H1 (cell line): ENCODE data around the gene TNP2. TPM values are rescaled to one million over a fixed set of nuclear protein-coding genes. Genes with fewer than 3 reads are reported as not detected.
A peak's percentile ranks its signal among the peaks of the same experiment; 100 is the strongest.

Experiments used
- ASH2L ChIP-seq: fragments of 200-600, 300-600 bp; sonication (generic); IDR thresholded peaks from one replicate; pipeline ENCODE4 v1.7.1; 2017; ENCODE audit warnings: low read length
- CTBP2 ChIP-seq: IDR thresholded peaks from 2 replicates; pipeline ENCODE4 v1.7.0; 2011; ENCODE audit warnings: borderline replicate concordance, mild to moderate bottlenecking, moderate library complexity, mixed read lengths, low read length; ENCODE audit not compliant: insufficient read depth, insufficient read length
- NRF1 ChIP-seq: IDR thresholded peaks from 2 replicates; pipeline ENCODE4 v1.6.1; 2011; ENCODE audit warnings: mild to moderate bottlenecking, low read depth, low read length, improper control_type of control experiment
- RAD21 ChIP-seq, 2 experiments: IDR thresholded peaks in 1 of 2; conservative IDR thresholded peaks in 1 of 2; 2 replicates each; pipeline ENCODE4 v1.6.1; 2011; ENCODE audit warnings: low read depth in 2 of 2, low read length in 2 of 2, improper control_type of control experiment in 1 of 2, inconsistent platforms in 1 of 2, mild to moderate bottlenecking in 1 of 2, moderate library complexity in 1 of 2
- SIN3A ChIP-seq, 2 experiments: IDR thresholded peaks in 1 of 2; conservative IDR thresholded peaks in 1 of 2; 2 replicates each; pipeline ENCODE4 v1.6.1; 2011 to 2012; ENCODE audit warnings: low read length in 2 of 2, improper control_type of control experiment in 1 of 2, low read depth in 1 of 2, mild to moderate bottlenecking in 1 of 2
- TAF7 ChIP-seq: optimal IDR thresholded peaks from 2 replicates; pipeline ENCODE3; 2011; ENCODE audit warnings: low read depth, mild to moderate bottlenecking, inconsistent platforms, low read length, moderate library complexity, borderline replicate concordance
- TCF12 ChIP-seq: IDR thresholded peaks from 2 replicates; pipeline ENCODE4 v1.6.1; 2011; ENCODE audit warnings: low read depth, mild to moderate bottlenecking, low read length
- TEAD4 ChIP-seq: IDR thresholded peaks from 2 replicates; pipeline ENCODE4 v1.6.1; 2012; ENCODE audit warnings: low read depth, low read length, inconsistent platforms, mixed read lengths
- polyA plus RNA-seq, 7 experiments: library from polyadenylated mRNA; depleted of rRNA in 3 of 7; stranded (reverse) in 5 of 7; unstranded in 2 of 7; fragments of >200 nt in 5 of 7; fragments of 200-250 nt in 2 of 7; gene quantifications; 1 replicate in 5 of 7; 2 replicates in 1 of 7; 4 replicates in 1 of 7; pipeline versions ENCODE4 v1.2.1 to v1.2.3, GENCODE V29; 2011 to 2013; ENCODE audit warnings: missing spikeins in 2 of 7, mixed read lengths in 2 of 7
- total RNA-seq: library from RNA; stranded (reverse); fragmentation: NEBNext Ultra II Directional; extraction: Animal tissue kit (Norgen Biotek cat#: 25700); gene quantifications from 2 replicates; pipeline ENCODE4 v1.2.1, GENCODE V29; 2021
- TF ChIP-seq, protein P1 (sequence below): fragments of 300-600 bp; sonication (generic); IDR thresholded peaks from 2 replicates; pipeline ENCODE4 v1.7.1; 2012; ENCODE audit warnings: low read length, moderate library complexity, mild to moderate bottlenecking, inconsistent platforms; ENCODE audit not compliant: insufficient replicate concordance
- TF ChIP-seq, protein P2 (sequence below): IDR thresholded peaks from 2 replicates; pipeline ENCODE4 v1.6.1; 2012; ENCODE audit warnings: inconsistent platforms

TNP2 gene
- total and polyA plus RNA-seq, 2 of the 8 experiments (the other 6 are each of a cell fraction or from before 2014, with no cell fraction given): not detected

DNA sequence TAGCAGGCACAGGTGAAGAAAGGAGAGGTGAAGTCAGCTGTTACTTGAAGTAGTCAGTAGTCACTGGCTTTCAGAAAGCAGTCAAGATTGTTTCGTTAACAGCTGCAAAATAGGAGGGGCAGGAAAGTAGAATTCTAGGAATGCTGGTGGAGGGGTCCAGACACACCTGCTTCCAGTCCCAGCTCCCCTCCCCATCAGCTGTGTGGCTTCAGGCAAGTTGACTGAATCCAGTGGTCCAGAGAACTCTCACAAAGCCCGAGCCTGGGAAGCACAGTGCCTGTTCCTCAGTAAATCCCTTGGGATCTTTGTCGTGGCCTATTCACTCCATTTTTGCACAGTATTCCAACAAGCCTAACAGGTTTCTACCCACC lies 8.5 kb downstream of the TNP2 start (continued):
- TF ChIP-seq, protein P1, sequence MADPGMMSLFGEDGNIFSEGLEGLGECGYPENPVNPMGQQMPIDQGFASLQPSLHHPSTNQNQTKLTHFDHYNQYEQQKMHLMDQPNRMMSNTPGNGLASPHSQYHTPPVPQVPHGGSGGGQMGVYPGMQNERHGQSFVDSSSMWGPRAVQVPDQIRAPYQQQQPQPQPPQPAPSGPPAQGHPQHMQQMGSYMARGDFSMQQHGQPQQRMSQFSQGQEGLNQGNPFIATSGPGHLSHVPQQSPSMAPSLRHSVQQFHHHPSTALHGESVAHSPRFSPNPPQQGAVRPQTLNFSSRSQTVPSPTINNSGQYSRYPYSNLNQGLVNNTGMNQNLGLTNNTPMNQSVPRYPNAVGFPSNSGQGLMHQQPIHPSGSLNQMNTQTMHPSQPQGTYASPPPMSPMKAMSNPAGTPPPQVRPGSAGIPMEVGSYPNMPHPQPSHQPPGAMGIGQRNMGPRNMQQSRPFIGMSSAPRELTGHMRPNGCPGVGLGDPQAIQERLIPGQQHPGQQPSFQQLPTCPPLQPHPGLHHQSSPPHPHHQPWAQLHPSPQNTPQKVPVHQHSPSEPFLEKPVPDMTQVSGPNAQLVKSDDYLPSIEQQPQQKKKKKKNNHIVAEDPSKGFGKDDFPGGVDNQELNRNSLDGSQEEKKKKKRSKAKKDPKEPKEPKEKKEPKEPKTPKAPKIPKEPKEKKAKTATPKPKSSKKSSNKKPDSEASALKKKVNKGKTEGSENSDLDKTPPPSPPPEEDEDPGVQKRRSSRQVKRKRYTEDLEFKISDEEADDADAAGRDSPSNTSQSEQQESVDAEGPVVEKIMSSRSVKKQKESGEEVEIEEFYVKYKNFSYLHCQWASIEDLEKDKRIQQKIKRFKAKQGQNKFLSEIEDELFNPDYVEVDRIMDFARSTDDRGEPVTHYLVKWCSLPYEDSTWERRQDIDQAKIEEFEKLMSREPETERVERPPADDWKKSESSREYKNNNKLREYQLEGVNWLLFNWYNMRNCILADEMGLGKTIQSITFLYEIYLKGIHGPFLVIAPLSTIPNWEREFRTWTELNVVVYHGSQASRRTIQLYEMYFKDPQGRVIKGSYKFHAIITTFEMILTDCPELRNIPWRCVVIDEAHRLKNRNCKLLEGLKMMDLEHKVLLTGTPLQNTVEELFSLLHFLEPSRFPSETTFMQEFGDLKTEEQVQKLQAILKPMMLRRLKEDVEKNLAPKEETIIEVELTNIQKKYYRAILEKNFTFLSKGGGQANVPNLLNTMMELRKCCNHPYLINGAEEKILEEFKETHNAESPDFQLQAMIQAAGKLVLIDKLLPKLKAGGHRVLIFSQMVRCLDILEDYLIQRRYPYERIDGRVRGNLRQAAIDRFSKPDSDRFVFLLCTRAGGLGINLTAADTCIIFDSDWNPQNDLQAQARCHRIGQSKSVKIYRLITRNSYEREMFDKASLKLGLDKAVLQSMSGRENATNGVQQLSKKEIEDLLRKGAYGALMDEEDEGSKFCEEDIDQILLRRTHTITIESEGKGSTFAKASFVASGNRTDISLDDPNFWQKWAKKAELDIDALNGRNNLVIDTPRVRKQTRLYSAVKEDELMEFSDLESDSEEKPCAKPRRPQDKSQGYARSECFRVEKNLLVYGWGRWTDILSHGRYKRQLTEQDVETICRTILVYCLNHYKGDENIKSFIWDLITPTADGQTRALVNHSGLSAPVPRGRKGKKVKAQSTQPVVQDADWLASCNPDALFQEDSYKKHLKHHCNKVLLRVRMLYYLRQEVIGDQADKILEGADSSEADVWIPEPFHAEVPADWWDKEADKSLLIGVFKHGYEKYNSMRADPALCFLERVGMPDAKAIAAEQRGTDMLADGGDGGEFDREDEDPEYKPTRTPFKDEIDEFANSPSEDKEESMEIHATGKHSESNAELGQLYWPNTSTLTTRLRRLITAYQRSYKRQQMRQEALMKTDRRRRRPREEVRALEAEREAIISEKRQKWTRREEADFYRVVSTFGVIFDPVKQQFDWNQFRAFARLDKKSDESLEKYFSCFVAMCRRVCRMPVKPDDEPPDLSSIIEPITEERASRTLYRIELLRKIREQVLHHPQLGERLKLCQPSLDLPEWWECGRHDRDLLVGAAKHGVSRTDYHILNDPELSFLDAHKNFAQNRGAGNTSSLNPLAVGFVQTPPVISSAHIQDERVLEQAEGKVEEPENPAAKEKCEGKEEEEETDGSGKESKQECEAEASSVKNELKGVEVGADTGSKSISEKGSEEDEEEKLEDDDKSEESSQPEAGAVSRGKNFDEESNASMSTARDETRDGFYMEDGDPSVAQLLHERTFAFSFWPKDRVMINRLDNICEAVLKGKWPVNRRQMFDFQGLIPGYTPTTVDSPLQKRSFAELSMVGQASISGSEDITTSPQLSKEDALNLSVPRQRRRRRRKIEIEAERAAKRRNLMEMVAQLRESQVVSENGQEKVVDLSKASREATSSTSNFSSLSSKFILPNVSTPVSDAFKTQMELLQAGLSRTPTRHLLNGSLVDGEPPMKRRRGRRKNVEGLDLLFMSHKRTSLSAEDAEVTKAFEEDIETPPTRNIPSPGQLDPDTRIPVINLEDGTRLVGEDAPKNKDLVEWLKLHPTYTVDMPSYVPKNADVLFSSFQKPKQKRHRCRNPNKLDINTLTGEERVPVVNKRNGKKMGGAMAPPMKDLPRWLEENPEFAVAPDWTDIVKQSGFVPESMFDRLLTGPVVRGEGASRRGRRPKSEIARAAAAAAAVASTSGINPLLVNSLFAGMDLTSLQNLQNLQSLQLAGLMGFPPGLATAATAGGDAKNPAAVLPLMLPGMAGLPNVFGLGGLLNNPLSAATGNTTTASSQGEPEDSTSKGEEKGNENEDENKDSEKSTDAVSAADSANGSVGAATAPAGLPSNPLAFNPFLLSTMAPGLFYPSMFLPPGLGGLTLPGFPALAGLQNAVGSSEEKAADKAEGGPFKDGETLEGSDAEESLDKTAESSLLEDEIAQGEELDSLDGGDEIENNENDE: no peak
- TF ChIP-seq SIN3A (conservative IDR thresholded peaks at IDR 0.05 in 1 of 2, IDR thresholded peaks at IDR 0.05 in 1 of 2; ENCODE audit: low read depth in 1 of 2, low read length in 2 of 2): 0 out of 4 replicates have a peak, but pooled peaks of 1 of the 2 experiments have one; percentile 22
- no peak for TF ChIP-seq RAD21 (IDR thresholded peaks at IDR 0.05 in 1 of 2, conservative IDR thresholded peaks at IDR 0.05 in 1 of 2; ENCODE audit: low read depth in 2 of 2, low read length in 2 of 2)
- TF ChIP-seq TEAD4: peak; percentile 66; the same call in 1 of the 2 replicates
- no peak for TF ChIP-seq NRF1
- TF ChIP-seq CTBP2: no peak
- TF ChIP-seq, protein P2, sequence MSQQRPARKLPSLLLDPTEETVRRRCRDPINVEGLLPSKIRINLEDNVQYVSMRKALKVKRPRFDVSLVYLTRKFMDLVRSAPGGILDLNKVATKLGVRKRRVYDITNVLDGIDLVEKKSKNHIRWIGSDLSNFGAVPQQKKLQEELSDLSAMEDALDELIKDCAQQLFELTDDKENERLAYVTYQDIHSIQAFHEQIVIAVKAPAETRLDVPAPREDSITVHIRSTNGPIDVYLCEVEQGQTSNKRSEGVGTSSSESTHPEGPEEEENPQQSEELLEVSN: no peak
- no peak for TF ChIP-seq TAF7
- 0 out of 2 replicates have a peak, but pooled peaks have one; percentile 26 for TF ChIP-seq TCF12
- no peak for TF ChIP-seq ASH2L
